PC-9 (cell line): ENCODE results near the gene SELENOH. TPM values are rescaled to one million over a fixed set of nuclear protein-coding genes. Genes with fewer than 3 reads are reported as not detected.
A peak's percentile ranks its signal among the peaks of the same experiment; 100 is the strongest.
"Not testable (repeated sequence)": the region's sequence is repeated elsewhere in the genome, so short reads cannot be mapped to it uniquely, and the experiment has no call there.

Experiments
- BruUV-seq: library from RNA; stranded (reverse); fragments of 400-500 nt; replicated peaks from 2 replicates; lab custom pipeline; 2021; lab: Mats Ljungman, UMichigan
- CTCF ChIA-PET: fragments of 300-600 bp; sonication (Branson Sonifier 250); formaldehyde crosslinking; loops from one replicate; lab custom pipeline; 2022; ENCODE audit warnings: antibody characterized with exemption; lab: Charles Lee
- POLR2A ChIA-PET: fragments of 300-600 bp; sonication (Branson Sonifier 250); formaldehyde crosslinking; loops from one replicate; lab custom pipeline; 2022; ENCODE audit warnings: antibody characterized with exemption; ENCODE audit not compliant: unreplicated experiment; lab: Charles Lee
- DNase-seq, 2 experiments: peaks; one replicate each; pipeline versions ENCODE4 v3.0.0 to v3.0.0-alpha.2; 2015 to 2022; ENCODE audit warnings: mixed read lengths in 1 of 2
- H2AFZ ChIP-seq: fragments of 200-600 bp; sonication (generic); 2 replicates; pipeline ENCODE4 v1.8.1; 2017; ENCODE audit warnings: antibody characterized with exemption
- H3F3A ChIP-seq: fragments of 200-600 bp; sonication (generic); 2 replicates; pipeline ENCODE4 v1.8.1; 2017; ENCODE audit warnings: antibody characterized with exemption, mild to moderate bottlenecking, low read depth; ENCODE audit not compliant: insufficient read depth
- H3K27ac ChIP-seq: fragments of 200-600 bp; sonication (generic); 2 replicates; pipeline ENCODE4 v1.6.1; 2016; ENCODE audit warnings: mixed run types
- H3K27me3 ChIP-seq: fragments of 200-600 bp; sonication (generic); 2 replicates; pipeline ENCODE4 v1.6.1; 2016; ENCODE audit warnings: low read depth, mixed run types; ENCODE audit not compliant: insufficient read depth
- H3K36me3 ChIP-seq: fragments of 200-600 bp; sonication (generic); 2 replicates; pipeline ENCODE4 v1.6.1; 2016; ENCODE audit warnings: low read depth, mixed run types
- H3K4me1 ChIP-seq: fragments of 200-600 bp; sonication (generic); replicated peaks from 2 replicates; pipeline ENCODE4 v1.6.1; 2016; ENCODE audit warnings: mixed run types; ENCODE audit not compliant: insufficient read depth
- H3K4me2 ChIP-seq: fragments of 200-600 bp; sonication (generic); 2 replicates; pipeline ENCODE4 v1.6.1; 2017; ENCODE audit warnings: mixed run types
- H3K4me3 ChIP-seq: fragments of 200-600 bp; sonication (generic); 2 replicates; pipeline ENCODE4 v1.6.1; 2016; ENCODE audit warnings: mixed run types
- H3K79me2 ChIP-seq: fragments of 200-600 bp; sonication (generic); 2 replicates; pipeline ENCODE4 v1.6.1; 2017; ENCODE audit warnings: low read depth, mixed run types
- H3K9me2 ChIP-seq: fragments of 200-600 bp; sonication (generic); 2 replicates; pipeline ENCODE4 v1.8.1; 2017; ENCODE audit warnings: mild to moderate bottlenecking; ENCODE audit not compliant: insufficient read depth
- H3K9me3 ChIP-seq: fragments of 200-600 bp; sonication (generic); 2 replicates; pipeline ENCODE4 v1.8.1; 2016; ENCODE audit warnings: low read depth; ENCODE audit not compliant: insufficient read depth
- H4K20me1 ChIP-seq: fragments of 200-600 bp; sonication (generic); 2 replicates; pipeline ENCODE4 v1.8.1; 2017; ENCODE audit not compliant: insufficient read depth
- EZH2 ChIP-seq: fragments of 200-600 bp; sonication (generic); IDR thresholded peaks from 2 replicates; pipeline ENCODE4 v1.8.0; 2017; ENCODE audit warnings: antibody characterized with exemption, low read depth
- intact Hi-C: fragments of 100-400 bp; cut with micrococcal nuclease; formaldehyde crosslinking; loops from one replicate; pipeline ENCODE4 v1.10.0; 2022; ENCODE audit not compliant: unreplicated experiment
- total RNA-seq: library from RNA; stranded (reverse); gene quantifications from 2 replicates; pipeline ENCODE4 v1.2.3, GENCODE V29; 2021
- TF ChIP-seq, protein P1 (sequence below): fragments of 200-600 bp; sonication (generic); conservative IDR thresholded peaks from 2 replicates; pipeline ENCODE4 v1.6.1; 2017; ENCODE audit warnings: mixed run types, antibody characterized with exemption, mild to moderate bottlenecking, moderate library complexity

SELENOH gene
- total RNA-seq, 1 experiment from 2014 or later = 211 TPM

DNA sequence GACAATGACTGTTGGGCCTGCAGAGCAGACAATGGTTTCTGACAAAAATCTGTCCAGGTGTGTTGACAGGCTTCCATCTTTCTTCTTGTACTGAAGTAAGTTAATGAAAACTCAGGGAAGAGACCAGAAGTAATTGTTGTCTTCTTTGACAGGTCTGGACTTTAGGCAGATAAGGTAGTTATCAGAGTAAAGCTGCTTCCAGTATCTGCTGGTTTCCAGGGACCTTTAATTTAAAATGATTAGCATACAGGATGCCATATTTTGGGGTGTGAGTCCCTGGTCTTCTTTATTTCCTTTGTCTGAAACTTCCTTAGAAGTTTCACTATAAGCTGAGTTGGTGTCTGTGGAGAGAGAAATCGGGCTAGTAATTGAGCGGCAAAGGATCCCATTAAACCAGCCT, 27.5 kb upstream of the SELENOH start:
- no peaks in the 10 kb centered on the region for H3K9me2 ChIP-seq
- BruUV-seq = no TSS peak
- H2AFZ ChIP-seq = no peak overlapping the region
- peak overlapping the region; percentile 99 for H3K4me2 ChIP-seq
- no peaks in the 10 kb centered on the region for H3K9me3 ChIP-seq
- peak overlapping the region; percentile 97 for H3K4me3 ChIP-seq
- POLR2A ChIA-PET = no interaction called here
- CTCF ChIA-PET = interaction anchor here (0.9 to 1.1 kb wide), 2 partner anchors 38 to 87 kb away, joined by 3 read pairs; partner anchors contain the start of gene BTBD18
- peaks cover 23% of the 10 kb centered on the region for H4K20me1 ChIP-seq
- intact Hi-C loops = loop anchor here (2.0 kb wide), 1 partner anchor 183 kb away; the partner anchor contains the start of gene TIMM10
- no peak for DNase-seq
- TF ChIP-seq, protein P1, sequence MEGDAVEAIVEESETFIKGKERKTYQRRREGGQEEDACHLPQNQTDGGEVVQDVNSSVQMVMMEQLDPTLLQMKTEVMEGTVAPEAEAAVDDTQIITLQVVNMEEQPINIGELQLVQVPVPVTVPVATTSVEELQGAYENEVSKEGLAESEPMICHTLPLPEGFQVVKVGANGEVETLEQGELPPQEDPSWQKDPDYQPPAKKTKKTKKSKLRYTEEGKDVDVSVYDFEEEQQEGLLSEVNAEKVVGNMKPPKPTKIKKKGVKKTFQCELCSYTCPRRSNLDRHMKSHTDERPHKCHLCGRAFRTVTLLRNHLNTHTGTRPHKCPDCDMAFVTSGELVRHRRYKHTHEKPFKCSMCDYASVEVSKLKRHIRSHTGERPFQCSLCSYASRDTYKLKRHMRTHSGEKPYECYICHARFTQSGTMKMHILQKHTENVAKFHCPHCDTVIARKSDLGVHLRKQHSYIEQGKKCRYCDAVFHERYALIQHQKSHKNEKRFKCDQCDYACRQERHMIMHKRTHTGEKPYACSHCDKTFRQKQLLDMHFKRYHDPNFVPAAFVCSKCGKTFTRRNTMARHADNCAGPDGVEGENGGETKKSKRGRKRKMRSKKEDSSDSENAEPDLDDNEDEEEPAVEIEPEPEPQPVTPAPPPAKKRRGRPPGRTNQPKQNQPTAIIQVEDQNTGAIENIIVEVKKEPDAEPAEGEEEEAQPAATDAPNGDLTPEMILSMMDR = no peak
- TF ChIP-seq EZH2 = no peak
- no peak overlapping the region for H3K27ac ChIP-seq
- H3K4me1 ChIP-seq = peaks cover 25% of the 10 kb centered on the region
- 0 out of 2 replicates have a peak, but pooled peaks cover 5% of the 10 kb centered on the region for H3K36me3 ChIP-seq
- no peaks in the 10 kb centered on the region for H3K27me3 ChIP-seq
- peaks cover 23% of the 10 kb centered on the region; the same call in 1 of the 2 replicates for H3F3A ChIP-seq
- H3K79me2 ChIP-seq = peaks cover 67% of the 10 kb centered on the region

DNA sequence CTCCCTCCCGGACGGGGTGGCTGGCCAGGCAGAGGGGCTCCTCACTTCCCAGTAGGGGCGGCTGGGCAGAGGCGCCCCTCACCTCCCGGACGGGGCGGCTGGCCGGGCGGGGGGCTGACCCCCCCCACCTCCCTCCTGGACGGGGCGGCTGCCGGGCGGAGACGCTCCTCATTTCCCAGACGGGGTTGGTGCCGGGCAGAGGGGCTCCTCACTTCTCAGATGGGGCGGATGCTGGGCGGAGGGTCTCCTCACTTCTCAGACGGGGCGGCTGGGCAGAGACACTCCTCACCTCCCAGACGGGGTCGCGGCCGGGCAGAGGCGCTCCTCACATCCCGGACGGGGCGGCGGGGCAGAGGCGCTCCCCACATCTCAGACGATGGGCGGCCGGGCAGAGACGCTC, 24.6 kb upstream of the SELENOH start:
- H3K36me3 ChIP-seq, H3K9me3 ChIP-seq, H3K27me3 ChIP-seq, H3K4me2 ChIP-seq, intact Hi-C loops, H3K27ac ChIP-seq, H2AFZ ChIP-seq, H3K4me3 ChIP-seq, DNase-seq, H3K9me2 ChIP-seq, BruUV-seq, CTCF ChIA-PET, POLR2A ChIA-PET: not testable (repeated sequence)
- Histone ChIP-seq H3K4me1 (peaks cover 16% of the 10 kb centered on the region), H4K20me1 (peaks cover 42% of the 10 kb centered on the region), H3F3A (peaks cover 23% of the 10 kb centered on the region), H3K79me2 (peaks cover 73% of the 10 kb centered on the region)

DNA sequence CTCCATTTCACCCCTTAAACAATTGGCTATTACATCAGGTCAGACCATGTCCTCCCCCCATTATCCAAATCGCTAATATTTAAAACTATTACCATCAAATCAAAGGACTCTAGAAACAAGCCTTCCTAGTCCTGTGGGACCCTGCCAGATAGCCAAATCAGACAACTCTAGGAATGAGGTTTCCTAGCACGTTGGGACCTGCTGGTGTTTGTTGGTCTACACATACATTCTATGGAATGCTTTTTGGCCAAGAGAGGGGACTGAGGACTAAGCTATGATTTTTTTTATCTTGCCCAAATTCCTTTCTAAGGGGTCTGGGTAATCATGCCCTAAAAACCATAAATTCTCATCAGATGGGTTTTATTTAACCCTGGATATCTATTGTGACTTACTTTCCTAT, 14.1 kb upstream of the SELENOH start:
- CTCF ChIA-PET = no interaction called here
- intact Hi-C loops = no loop called here
- POLR2A ChIA-PET = interaction anchor here (0.6 kb wide), 1 partner anchor 15 kb away, joined by 6 read pairs; the partner anchor contains the start of gene MED19

More for the DNA sequence above, 14.1 kb upstream of the SELENOH start:
- Histone ChIP-seq H3F3A (peaks cover 16% of the 10 kb centered on the region), H3K79me2 (peaks cover 88% of the 10 kb centered on the region), H4K20me1 (peaks cover 28% of the 10 kb centered on the region), H3K4me2 (no peak overlapping the region), H2AFZ (no peak overlapping the region), H3K9me2 (no peaks in the 10 kb centered on the region), H3K27ac (peak overlapping the region; percentile 21), H3K27me3 (no peaks in the 10 kb centered on the region), H3K9me3 (no peaks in the 10 kb centered on the region), H3K36me3 (0 out of 2 replicates have a peak, but pooled peaks cover 18% of the 10 kb centered on the region), H3K4me1 (peaks cover 9% of the 10 kb centered on the region), H3K4me3 (no peak overlapping the region)
- TF ChIP-seq, protein P1 = no peak
- no peak for TF ChIP-seq EZH2
- no peak for DNase-seq
- BruUV-seq = no TSS peak
